HG02973 (cell line): ENCODE data around the gene ATP6V0E1.

Experiments
- ATAC-seq: cut with Tn5 transposase; IDR thresholded peaks from one replicate; pipeline ENCODE4 v1.9.1; 2021; ENCODE audit warnings: moderate library complexity; ENCODE audit not compliant: unreplicated experiment

ATP6V0E1 gene

DNA sequence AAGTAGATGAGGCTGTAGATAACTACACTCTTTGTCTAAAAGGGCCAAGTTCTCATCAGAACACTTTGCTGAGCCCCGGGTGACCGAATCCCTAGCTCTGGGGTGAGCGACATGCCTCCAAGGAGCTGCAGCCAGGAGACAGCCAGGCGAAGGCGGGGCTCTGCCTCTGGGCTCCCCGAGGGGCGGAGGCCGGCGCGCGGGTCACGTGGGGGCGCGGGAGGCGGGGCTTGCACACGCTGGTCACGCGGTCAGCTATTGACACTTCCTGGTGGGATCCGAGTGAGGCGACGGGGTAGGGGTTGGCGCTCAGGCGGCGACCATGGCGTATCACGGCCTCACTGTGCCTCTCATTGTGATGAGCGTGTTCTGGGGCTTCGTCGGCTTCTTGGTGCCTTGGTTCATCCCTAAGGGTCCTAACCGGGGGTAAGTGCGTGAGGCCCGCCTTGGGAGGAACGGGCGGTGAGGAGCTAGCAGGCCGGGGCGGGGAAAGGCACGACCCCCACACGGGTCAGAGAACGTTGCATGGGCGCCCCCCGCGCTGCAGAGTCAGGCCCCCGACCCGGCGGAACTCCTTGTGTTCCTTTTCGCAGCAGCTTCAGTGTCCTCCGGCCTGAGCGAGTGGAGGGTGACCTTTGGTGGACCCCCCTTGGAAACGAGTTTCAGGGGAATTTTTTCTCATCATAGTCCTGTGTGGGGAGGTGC, at the start of gene ATP6V0E1:
ATP6V0E1 (plus strand) TSS at position 230 of the 702 bp plus-strand sequence; CDS start at position 320, 90 bp downstream.
- ATAC-seq, result peak; percentile 81

DNA sequence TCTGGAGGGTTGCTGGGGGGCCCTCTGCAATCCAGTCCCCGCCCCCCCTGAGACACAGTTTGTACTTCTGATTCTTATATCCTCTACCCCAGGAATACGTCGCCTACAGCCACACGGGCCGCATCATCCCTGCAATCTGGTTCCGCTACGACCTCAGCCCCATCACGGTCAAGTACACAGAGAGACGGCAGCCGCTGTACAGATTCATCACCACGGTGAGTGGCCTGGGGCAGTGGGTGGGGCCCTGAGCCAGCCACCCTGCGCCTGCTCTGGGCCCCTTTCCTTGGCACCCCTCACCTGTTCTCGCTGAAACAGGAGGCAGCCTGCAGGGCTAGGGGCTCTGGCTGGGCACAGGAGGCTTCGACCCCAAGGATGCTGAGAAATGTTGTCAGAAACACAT, 48.5 kb upstream of the ATP6V0E1 start:
- ATAC-seq, result no peak

DNA sequence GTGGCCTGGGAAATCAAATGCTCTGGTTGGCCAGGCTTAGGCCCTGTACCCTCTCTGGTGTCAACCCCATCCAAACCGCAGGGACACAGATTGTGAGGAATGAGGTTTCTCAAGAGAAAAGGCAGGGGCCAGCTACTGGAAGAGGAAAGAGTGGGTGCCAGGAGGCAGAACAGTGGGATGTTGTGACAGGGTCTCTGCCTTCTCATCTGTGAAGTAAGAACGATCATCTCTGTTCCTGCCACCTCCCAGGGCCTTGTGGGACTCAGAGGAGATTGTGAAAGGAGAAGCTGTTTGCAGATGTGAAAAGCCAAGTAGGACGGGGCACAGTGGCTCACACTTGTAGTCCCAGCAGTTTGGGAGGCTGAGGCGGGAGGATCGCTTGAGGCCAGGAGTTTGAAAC, 47.2 kb upstream of the ATP6V0E1 start:
- ATAC-seq, result no peak

DNA sequence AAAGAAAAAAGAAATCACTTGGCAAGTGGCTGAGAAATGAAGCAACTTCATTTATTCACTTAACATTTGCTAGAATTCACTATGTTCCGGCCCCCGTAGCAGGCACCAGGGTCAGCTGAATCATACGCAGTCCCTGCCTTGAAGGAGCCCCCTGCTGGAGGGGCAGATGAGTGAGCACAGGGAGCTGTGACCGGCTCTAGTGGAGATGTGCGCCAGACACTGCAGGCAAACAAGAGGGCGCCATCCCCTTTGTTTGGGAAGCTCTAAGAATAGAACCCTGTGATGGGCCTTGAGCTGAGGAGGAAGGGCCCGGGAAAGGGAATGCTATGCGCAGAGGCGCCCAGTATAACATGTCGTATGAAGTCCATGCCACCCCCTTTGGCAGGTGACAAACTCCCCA, 44.5 kb upstream of the ATP6V0E1 start:
- ATAC-seq, result no peak

DNA sequence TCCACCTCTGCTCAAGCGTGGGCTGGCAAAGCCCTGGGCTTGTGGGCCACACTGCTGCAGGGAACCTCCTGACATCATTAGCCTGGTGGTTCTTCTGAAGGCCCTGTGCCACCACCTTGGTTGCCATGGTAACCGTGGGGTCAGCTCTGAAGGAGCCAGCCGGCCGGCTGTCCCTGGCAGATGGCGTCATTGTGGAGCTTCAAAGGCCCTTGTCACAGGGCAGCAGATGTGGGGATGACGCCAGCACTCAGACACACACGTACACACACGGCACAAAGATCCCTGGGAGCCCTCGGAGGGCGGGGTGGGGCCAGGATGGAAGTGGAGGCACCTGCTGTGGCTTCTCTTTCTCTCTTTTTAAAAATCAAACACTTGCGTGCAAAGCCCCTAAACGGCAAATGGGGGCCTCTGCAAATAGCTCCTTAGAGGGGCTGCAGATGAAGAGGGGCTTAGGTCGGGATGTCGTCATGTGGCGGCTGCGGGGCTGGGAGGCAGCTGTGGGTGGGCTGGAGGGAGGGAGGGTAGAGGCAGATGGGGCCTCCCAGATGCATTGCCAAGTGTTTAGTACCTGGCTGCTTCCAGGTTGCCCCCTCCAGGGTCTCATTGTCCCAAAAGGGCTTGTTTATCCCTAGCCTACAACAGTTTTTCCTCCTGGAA, 43.8 kb upstream of the ATP6V0E1 start:
- no peak for ATAC-seq

DNA sequence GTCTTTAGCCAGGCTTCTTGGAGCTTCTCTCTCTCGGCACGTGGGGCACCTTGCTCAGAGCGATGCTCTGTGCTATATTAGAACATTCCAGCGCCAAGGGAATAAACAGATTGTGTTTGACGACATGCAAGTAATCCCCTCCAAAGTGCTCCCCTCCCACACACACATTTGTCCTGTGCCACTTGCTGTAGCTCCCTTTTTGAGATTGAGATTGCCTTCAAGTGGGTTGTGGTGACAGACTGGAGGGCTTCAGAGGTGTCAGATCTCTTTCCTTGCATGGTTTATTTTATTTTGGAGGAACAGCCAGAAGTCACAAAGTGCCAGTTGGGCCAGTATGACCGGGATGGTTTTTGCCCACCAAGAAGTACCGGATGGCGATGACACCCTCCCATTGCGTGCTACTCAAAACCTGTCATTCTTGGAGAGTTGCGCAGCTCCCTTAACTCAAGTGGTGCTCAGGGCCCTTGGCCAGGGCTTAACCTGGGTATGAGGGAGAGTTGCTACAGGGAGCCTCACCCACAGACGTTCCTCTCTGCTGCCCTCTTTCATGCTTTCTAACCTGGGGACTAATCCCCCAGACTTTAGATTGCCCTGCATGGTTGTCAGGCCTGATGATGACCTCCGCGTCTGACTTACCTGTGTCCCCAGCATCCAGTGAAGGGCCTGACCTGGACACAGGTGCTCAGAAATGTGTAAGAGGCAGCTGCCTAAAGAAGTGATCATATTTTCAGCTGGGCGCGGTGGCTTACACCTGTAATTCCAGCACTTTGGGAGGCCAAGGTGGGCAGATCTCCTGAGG, 43.1 kb upstream of the ATP6V0E1 start:
- ATAC-seq, result no peak

DNA sequence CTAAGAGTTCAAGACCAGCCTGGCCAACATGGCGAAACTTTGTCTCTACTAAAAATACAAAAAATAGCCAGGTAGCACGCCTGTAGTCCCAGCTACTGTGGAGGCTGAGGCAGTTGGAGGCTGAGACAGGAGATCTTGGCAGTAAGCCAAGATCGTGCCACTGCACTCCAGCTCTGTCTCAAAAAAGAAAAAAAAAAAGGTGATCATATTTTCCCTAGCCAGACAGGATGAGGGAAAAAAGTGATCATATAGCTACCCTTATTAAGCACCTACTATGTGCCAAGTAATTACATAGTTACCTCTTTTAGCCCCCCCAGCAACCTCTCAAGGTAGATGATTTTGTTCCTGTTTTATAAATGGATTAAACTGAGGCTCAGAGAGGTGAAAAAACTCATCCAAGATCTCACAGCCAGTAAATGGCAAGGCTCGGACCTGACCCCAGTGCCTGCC, 42.5 kb upstream of the ATP6V0E1 start:
- ATAC-seq, result no peak

DNA sequence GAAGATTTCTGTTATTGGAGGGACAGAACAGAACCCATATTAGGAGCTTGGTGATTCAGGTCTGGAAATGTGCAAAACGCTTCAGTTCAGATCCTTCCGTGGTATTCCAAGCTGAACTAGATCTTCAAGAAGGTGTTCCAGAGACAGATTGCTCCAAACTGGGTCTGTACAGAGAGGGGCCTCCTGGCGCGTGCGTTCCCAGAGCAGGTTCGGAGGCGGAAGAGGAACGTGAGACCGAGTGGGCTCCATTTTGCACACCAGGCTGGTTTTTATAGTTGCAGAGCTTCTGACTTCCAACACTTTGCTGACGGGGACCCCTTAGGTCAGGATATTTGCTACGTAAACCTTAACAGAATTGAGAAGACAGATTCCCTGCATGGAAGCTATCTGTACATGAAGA, 41.0 kb upstream of the ATP6V0E1 start:
- ATAC-seq, result no peak

DNA sequence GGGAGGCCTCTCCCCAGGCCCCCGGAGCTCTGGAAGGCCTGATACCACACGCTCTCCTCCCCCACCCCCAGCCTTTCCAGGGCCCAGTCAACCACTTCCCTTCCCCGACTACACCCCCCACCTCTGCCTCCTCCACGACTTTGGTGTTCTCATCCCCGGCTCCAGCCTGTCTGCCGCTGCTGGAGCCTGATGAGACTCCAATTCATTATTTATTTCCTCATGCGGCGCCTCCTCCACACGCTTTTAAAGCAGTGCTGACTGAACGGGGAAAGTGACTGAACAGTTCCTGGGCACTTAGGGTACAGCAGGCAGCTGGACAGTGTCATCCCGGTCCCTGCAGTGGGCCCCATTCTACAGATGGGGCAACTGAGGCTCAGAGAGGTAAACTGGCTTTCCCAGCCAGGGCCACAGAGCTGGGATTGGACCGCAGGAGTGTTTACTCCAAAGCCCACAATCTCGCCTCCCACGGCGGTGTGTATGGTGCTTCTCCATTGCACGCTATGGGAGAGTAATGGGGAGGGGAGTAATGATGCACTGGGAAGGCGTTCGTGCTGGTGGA, 40.2 kb upstream of the ATP6V0E1 start:
- ATAC-seq, result no peak

DNA sequence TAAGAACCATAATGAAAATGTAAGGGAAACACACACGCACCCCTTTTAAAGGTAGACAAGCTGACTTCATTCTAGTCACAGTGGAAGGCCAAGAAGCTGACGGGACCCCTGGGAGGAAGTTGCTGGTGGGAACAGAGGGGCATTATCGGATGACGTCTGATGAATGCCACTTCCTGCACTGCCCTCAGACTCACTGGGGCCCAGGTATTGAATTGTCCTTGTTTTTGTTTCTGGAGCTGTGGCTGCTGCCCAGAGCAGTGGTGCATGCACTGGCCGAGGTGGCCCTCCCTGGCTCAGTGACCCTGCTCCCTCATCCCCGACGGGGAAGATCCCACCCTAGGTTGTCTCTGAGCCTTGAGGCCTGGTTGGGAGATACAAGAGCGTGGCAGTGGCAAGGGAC, 39.7 kb upstream of the ATP6V0E1 start:
- ATAC-seq, result no peak

DNA sequence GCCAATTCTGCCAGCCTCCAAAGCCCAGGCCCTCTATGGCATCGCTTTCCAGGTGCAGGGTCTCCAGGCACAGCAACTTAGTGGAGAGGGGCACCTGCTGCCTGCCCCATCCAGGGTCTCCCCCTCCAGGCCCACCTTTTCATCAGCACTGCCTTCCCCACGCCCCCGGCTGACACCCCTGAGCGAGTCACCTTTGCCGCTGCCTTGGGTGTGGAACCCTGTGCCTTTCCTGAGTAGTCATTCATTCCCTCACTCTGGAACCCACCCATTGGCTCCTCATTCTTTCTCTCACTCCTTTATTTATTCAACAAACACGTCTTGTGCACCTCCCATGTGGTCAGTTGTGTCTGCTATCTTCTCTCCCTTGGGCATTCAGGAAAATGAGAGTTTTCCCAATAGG, 38.8 kb upstream of the ATP6V0E1 start:
- ATAC-seq, result no peak

DNA sequence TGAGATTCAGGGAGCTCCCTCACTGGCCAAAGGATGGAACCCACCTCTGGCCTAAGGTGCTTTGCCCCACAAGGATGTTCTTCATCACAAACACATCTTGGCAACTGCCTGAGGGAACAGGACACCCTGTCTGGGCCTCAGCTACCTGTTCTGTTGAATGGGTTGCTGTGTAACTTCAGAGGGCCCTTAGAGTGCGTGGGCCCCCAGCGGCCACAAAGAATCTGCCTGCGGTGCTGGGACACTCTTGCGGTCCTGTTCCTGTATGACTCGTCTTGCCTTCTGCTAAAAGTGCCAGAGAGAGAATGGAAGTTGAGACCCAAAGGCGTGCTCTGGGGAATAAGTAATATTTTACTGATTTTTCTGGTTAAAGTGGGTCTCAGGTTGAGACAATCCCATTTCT, 38.4 kb upstream of the ATP6V0E1 start:
- ATAC-seq, result no peak

DNA sequence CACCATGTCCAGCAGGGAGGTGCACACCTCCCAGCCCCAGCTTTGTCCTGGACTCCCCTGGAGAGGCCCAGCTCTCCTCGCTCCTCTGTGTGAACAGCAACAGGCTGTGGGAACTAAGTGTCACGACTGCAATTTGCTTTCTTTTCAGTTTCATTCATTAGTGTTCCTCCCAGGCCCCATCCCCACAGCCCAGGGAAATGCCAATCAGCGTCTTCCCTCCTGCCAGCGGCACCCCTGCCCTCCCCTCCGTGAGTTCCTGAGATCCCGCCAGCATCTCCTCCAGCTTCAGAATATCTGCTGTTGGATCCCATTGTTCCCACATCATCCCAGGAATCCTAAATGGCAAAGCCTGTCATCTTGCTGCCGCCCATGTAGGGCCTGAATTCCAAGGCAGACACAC, 37.4 kb upstream of the ATP6V0E1 start:
- no peak for ATAC-seq

DNA sequence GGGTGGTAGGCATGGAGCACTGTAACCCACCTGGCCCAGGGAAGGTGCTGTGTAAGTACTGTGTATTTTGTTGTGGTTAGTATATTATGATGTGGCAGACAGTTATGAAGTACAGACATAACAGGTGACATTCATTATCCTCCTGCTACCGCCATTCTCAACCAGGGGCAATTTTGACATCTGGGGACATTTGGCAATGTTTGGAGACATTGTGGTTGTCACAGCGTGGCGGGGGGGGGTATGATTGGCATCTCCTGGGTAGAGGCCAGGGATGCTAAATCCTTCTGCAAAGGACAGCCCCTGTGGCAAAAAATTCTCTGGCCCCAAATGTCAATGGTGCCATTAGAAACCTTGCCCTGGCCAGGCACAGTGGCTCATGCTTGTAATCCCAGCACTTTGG, 34.1 kb upstream of the ATP6V0E1 start:
- no peak for ATAC-seq

DNA sequence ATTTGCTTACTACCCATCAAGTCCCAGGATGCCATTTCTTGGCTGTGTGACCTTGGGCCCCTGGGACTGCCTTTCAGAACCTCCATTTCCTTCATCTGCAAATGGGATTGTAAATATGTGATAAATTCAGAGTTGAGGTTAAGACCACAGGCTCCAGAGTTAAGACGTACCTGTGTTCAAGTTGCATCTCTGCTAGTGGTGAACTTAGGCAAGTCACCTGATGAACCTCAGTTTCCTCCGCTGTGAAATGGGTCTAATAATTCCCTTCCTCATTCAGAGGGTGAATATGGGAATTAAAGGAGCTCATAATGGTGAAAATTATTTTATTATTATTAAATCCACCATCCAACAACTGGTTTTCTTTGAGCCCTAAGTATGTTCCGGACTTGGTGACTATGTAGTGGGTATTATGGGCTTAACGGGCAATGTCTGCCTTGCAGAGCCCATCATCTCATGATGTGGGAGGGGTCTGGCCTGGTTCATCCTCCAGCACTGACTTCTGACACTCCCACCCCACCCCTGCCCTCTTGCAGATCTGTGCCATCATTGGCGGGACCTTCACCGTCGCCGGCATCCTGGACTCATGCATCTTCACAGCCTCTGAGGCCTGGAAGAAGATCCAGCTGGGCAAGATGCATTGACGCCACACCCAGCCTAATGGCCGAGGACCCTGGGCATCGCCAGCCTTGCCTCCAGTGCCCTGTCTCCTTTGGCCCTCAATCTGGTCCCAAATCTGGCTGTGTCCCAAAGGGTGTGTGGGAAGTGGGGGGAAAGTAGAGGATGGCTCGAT, 33.2 kb upstream of the ATP6V0E1 start:
- no peak for ATAC-seq

DNA sequence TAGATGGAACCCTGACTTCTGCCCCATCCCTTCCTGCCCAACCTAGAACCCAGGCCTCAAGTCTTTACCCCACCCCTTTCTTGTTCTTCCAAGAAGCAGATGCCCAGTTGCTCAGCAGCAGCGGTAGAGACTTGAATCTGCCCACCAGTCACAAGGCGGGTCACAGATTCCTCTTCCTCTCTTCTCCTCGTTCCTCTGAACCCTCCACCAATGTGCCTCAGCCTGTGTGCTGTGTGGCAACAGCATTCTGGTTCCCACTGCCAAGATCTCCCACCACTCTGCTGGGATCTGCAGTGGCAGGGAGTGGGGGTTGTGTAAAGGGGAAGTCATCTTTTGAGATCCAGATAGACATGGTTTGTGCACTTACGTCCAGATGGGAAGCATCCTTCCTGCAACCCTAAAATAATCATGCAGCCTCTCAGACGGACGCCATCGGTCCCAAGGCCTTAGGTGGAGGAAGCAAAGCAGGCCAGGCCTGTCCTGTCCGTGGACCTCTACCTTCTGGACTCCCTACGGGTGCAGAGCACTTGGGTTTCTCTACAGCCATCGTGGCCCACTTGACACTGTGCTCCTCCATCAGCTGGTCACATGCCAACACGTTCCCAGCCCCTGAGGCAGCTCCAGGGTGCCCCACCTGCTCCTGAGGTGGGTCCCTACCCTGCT, 32.1 kb upstream of the ATP6V0E1 start:
- ATAC-seq, result no peak

DNA sequence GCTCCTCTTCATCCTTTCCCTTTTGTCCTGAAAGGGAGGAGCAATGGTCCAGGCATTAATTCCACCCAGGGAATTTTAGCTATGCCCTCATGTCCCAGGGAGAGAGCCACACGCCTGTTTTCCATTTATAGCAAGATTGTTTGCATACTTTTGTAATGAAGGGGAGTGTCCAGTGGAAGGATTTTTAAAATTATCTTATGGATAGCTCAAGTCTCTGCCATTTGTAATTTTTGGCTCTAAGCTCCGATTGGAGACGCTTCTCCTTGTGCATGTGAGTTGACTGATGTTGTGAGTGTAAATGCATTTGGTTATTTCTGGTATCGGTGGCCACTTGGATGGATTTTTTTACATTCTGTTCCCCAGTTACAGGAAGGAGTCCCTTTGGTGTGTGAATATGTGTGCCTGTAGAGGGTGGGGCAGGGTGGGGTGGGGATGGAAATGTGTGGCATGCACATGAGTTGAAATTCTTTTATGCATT, 31.5 kb upstream of the ATP6V0E1 start:
- ATAC-seq, result no peak

DNA sequence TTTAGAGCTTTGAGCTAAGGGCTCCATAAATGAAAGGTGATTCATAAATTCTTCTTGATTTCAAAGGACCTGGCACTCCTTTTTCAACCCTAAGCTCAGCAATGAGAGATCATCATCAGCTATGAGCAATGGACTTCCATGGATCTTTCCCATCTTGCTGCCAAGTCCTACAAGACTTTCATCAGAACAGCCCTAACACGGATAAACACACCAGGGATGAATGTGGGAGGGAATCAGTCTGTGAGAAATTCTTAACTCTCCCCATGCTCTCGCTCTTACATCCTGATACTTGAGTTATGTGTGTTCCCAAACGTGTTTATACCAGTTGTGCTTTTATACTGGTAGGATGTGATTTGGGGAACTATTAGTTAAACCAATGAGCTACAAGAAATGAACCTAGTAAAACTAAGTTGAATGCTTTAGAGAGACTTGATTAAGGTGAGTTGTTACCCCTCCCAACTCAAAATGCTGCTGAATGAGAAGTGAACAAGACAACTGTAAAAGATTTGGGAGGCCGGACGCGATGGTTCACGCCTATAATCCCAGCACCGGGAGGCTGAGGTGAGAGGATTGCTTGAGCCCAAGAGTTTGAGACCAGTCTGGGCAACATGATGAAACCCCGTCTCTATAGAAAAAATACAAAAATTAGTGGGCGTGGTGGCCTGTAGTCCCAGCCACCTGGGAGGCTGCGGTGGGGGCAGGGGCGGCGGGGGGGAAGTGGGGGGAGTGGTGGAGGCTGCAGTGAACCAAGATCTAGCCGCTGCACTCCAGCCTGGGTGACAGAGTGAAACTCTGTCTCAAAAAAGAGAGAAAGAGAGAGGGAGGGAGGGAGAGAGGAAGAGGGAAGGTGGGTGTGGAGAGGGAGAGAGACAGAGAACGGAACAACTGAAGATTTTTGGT, 29.5 kb upstream of the ATP6V0E1 start:
- ATAC-seq, result no peak

DNA sequence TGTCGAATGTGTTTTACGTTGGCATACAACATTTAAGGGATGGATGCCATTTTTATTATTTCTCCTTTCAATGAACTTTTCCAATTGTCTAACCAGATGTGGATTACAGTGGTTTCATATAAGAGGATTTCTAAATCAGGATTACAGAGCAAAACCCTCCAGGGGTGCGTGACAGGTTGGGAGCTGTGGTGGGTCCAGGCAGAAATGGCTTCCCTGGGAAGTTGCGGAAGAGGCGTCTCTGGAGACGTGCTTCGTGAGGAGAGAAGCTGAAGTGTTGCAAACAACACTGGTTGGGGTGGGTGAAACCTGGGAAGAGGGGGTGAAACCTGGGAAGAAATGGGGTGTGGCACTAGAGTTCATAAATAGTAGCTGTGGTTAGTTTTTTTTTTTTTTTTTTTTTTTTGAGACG, 28.8 kb upstream of the ATP6V0E1 start:
- no peak for ATAC-seq
